ENCODE measurements around the gene GNG12.

Gene GNG12

DNA sequence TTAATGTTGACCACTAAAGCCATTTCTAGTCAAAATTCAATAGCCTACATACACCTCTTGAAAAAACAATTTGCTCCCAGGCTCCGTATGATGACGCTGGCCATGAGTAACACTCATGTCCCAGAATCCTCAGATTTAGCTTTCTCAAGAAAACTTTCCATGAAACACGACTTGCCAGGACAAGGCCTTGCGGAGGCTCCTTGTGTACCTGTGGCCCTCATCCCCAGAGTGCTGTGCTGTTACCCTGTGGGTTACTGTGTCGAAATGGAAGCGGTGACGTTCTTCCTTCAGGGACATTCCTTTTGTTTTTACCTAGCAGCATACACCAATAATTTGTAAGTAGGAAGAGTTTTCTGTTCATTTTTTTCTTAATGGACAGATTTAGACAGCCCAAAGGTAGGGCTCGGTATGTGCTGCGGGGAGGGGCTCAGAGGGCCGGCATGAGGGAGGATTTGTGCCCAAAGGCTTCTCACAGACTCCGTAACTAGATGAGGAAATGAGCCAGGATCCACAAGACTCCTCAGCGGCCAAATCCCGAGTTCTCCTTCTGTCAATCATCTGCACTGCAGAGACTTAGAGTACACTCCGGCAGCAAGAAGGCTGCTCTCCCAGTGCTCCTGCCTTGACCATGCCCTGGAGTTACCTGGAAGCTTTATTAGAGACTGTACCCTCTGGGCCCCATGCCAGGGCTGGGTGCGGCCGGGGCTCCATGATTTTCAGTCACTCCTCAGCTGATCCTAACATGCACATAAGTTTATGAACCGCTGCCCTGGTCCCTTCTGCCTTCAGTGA lies 17.8 kb downstream of the GNG12 start:
- no peak for DNase-seq (ENCODE audit: low read depth, low spot score)

- DNase-seq (ENCODE audit: low read depth, low spot score) = no peak
These were observed 19.0 kb downstream of the GNG12 start for GRCh38 chr1:67814121-67814772.

DNA sequence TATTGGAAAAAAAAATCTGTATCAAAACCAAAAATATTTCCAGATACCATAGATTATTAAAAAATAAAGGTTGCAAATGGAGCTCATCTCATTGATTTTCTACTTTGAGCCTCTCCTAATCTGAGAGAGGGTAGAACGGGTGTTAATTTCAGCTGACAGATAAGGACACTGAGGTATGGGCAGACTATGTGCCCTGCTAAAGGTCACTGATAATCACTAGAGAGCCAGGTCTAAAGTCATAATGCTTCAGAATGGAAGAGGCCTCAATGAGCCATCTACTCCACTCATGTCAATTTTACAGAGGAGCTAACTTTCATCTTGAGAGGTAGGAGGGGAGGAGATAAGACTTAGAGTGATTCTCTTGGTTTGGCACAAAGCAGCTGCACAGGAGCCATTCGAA lies 21.0 kb downstream of the GNG12 start:
- no peak for DNase-seq (ENCODE audit: low read depth, low spot score)

- DNase-seq (ENCODE audit: low read depth, low spot score) = no peak
These were observed 21.5 kb downstream of the GNG12 start for GRCh38 chr1:67811781-67812180.

GRCh38 chr1:67809887-67810286 lies 23.4 kb downstream of the GNG12 start:
- no peak for DNase-seq (ENCODE audit: low read depth, low spot score)

- no peak for DNase-seq (ENCODE audit: low read depth, low spot score)
These were observed 26.0 kb downstream of the GNG12 start for GRCh38 chr1:67807282-67807681.

- DNase-seq (ENCODE audit: low read depth, low spot score) = no peak
These were observed 28.6 kb downstream of the GNG12 start for GRCh38 chr1:67804710-67805109.

DNA sequence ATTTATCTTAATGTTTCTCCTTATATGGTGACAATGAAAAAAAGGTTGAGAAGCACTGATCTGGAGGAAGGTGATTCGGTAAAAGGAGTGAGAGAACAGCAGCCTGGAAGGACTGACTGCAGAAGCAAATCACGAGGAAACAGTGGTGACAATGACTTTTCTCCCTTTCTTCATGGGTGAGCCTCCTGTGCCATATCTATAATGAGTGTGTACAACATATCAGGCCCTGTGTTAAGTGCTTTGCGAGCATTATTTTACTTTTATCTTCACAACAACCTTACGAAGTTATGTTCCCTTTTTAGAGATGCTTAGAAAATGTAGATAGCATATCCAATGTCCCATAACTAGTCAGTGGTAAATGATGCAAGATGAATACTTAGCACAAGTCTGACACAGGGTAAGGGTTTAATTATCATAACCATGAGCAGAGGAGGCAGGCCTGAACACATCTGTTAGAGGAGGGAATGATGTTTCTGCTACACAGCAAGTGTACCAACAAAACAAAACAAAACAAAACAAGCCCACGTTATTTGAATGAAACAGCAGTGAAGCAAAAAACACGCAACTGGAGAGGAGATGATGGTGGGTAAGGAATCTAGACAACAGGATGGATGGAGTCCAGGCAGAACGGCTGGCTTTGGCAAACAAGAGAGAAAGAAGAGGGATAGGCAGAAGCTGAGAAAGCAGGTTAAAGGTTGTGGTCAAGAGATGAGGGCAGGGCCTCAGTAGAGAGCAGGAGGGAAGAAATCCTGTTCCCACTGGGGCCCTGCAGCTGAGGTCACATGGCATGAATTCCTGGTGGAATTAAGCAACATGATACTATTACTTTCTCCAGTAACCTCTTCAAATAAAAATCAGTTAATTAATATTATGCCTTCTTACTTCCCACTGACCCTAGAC lies 29.6 kb downstream of the GNG12 start:
- DNase-seq (ENCODE audit: low read depth, low spot score) = no peak

GRCh38 chr1:67802565-67802964 lies 30.7 kb downstream of the GNG12 start:
- DNase-seq (ENCODE audit: low read depth, low spot score) = no peak

GRCh38 chr1:67801903-67802302 lies 31.4 kb downstream of the GNG12 start:
- DNase-seq (ENCODE audit: low read depth, low spot score) = no peak

GRCh38 chr1:67795179-67795912 lies 37.9 kb downstream of the GNG12 start:
- DNase-seq (ENCODE audit: low read depth, low spot score) = no peak

- peak; percentile 36 for DNase-seq (ENCODE audit: low read depth, low spot score)
These were observed 39.7 kb downstream of the GNG12 start for GRCh38 chr1:67793562-67793961.

DNA sequence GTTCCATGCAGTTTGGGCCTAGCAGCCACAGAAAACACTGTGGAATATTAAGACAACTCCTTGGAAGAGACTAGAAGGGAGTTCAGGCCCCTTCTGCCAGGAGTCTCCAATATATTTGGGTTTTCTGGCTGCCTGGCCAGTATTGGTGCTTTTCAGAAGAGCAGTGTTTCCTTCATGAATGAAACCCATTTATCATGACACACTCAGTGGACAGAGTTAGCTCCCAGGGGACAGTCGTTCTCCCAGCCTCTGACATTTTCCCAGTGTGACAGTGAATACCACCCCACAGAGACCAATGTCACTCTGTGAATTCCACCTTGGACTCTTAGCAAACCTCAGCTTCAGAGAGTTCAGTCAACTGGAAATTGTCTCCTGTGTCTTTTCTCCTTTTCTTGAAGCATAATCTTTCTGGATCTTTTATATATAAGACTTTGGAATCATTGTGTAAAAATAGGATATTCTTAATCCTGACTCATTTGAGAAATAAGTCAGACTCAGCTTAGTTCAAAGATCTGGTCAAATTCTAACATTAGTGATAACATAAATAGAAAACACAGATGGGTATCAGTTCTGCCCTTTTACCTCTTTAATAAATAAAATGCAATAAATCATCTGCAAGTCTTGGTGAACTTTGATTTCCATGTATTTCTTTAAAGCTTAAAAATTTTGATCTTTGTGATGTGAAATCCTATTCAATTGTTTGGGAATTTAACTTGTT lies 40.4 kb downstream of the GNG12 start:
- DNase-seq (ENCODE audit: low read depth, low spot score) = no peak

DNA sequence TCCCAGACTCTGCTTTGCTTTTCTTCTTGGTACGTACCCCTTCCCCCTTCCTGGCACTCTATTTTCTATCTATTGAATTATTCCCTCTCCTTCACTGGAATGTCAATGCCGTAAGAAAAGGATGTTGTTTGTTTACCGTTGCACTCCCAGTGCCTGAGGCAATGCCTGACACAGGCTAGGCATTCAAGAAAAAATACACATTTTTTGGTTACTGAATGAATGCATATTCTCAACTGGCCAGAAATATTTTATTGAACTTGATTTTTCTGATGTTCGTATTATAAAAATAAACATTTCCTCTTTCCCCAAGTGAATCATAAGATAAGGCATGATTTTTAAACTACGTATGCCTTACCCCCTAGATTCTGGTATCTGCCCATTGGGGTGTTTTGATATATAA lies 41.2 kb downstream of the GNG12 start:
- no peak for DNase-seq (ENCODE audit: low read depth, low spot score)

- no peak for DNase-seq (ENCODE audit: low read depth, low spot score)
These were observed 41.6 kb downstream of the GNG12 start for GRCh38 chr1:67791686-67792085.

- no peak for DNase-seq (ENCODE audit: low read depth, low spot score)
These were observed 42.0 kb downstream of the GNG12 start for GRCh38 chr1:67791261-67791660.

DNA sequence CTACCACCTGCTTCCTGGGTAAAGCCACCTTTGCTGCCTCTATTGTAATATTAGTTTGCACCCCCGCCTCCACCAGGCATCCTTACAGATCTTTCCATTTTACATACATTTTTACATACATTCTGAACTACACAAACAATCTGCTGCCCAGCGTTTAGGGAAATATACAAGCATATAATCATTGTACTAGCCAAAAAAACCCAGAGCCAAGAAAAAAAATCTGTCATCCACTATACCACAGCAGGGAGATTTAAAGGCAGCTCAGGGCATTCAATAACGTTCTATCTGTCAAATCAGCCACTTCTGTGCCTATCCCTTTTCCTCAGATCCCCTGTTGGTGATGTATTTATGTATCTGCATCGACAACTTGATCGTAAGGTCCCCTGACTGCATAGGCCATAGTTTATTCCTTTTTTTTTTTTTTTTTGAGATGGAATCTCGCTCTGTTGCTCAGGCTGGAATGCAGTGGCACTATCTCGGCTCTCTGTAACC lies 43.0 kb downstream of the GNG12 start:
- DNase-seq (ENCODE audit: low read depth, low spot score) = no peak

GRCh38 chr1:67789551-67789950 lies 43.7 kb downstream of the GNG12 start:
- no peak for DNase-seq (ENCODE audit: low read depth, low spot score)

DNA sequence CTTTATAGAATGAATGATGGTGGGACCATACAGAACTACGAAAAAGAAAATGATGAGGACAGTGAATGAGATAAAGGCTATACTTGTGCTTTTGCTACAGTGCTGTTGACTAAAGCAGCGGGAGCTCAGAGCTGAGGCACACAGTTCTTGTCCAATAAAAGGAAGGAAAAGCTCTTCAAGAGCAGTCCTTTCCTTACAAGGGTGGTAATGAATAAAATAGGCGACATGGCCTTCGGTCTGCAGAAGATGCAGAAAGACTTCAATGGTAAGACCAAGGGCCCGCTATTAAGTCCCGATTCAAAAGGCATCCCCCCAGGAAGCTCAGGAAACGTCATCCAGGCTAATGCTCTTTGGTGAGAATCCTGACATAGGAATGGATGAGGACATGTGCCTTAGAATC lies 44.4 kb downstream of the GNG12 start:
- DNase-seq (ENCODE audit: low read depth, low spot score) = no peak

DNA sequence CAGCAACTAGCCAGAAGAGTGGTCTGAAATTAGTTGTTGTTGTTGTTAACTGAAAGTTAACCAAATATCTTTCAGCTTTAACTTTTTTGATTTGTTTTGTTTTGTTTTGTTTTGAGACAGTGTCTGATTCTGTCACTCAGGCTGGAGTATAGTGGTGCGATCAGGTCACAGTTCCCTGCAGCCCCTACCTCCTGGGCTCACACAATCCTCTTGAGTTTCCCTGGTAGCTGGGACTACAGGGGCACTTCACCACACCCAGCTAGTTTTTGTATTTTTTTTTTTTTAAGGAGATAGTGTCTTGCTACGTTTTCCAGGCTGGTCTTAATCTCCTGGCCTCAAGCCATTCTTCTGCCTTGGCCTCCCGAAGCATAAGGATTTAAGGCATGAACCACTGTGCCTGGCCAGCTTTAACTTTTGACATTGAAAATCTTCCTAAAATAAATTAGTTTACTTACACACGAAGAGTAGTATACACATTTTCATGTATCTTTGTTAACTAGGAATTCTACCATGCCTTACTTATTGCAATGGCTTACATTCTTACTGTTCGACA lies 45.0 kb downstream of the GNG12 start:
- no peak for DNase-seq (ENCODE audit: low read depth, low spot score)

DNA sequence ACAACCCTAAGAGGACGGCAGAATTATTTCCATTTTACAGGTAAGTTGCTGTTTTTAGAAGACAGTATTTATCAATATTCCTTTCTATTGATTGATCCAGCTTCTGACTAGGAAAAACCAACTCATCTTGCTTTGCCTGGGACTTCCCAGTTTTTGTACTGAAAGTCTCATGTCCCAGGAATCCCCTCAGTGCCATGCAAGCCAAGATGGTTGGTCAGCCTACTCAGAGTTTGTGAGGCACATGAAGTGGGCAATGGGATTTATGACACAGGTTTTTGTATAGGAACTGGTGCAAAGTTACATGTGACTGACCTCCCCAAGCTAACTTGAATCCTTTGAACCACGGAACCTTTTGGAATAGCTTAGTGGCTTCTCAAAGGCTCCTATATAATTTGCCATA lies 45.5 kb downstream of the GNG12 start:
- DNase-seq (ENCODE audit: low read depth, low spot score) = no peak
